C4-2B (cell line): ENCODE measurements around the gene STX7.

Experiments used
- ZFX ChIP-seq: fragments of 450-650 bp; IDR thresholded peaks from 2 replicates; pipeline ENCODE4 v1.6.1; 2017
- TF ChIP-seq, protein P1 (sequence below): fragments of 450-650 bp; conservative IDR thresholded peaks from 2 replicates; pipeline ENCODE4 v1.5.1; 2017; ENCODE audit warnings: mild to moderate bottlenecking

DNA sequence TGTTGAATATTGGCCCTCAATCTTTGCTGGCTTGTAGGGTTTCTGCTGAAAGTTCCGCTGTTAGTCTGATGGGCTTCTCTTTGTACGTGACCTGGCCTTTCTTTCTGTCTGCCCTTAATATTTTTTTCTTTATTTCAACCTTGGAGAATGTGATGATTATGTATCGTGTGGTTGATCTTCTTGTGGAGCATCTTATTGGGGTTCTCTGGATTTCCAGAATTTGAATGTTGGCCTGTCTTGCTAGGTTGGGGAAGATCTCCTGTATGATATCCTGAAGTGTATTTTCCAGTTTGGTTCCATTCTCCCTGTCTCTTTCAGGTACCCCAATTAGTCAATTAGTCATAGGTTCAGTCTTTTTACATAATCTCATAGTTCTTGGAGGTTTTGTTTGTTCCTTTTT is 89.1 kb downstream of the STX7 start:
- TF ChIP-seq, protein P1, sequence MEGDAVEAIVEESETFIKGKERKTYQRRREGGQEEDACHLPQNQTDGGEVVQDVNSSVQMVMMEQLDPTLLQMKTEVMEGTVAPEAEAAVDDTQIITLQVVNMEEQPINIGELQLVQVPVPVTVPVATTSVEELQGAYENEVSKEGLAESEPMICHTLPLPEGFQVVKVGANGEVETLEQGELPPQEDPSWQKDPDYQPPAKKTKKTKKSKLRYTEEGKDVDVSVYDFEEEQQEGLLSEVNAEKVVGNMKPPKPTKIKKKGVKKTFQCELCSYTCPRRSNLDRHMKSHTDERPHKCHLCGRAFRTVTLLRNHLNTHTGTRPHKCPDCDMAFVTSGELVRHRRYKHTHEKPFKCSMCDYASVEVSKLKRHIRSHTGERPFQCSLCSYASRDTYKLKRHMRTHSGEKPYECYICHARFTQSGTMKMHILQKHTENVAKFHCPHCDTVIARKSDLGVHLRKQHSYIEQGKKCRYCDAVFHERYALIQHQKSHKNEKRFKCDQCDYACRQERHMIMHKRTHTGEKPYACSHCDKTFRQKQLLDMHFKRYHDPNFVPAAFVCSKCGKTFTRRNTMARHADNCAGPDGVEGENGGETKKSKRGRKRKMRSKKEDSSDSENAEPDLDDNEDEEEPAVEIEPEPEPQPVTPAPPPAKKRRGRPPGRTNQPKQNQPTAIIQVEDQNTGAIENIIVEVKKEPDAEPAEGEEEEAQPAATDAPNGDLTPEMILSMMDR = no peak
- no peak for TF ChIP-seq ZFX
